NB4 (cell line): ENCODE results near the gene OR4C12.
"Not testable (repeated sequence)": the region's sequence is repeated elsewhere in the genome, so short reads cannot be mapped to it uniquely, and the experiment has no call there.

ENCODE experiments used
- DNase-seq: peaks from one replicate; pipeline ENCODE4 v3.0.0; 2010; ENCODE audit warnings: low read depth
- H3K4me3 ChIP-seq: one replicate; pipeline ENCODE4 v1.5.1; 2011; ENCODE audit warnings: mild to moderate bottlenecking, low read depth, low read length, moderate library complexity
- CTCF ChIP-seq: IDR thresholded peaks from one replicate; pipeline ENCODE4 v1.5.1; 2012; ENCODE audit warnings: low read depth, low read length
- MAX ChIP-seq: IDR thresholded peaks from 2 replicates; pipeline ENCODE4 v1.6.1; 2011; ENCODE audit warnings: low read depth, low read length
- MYC ChIP-seq: IDR thresholded peaks from 2 replicates; pipeline ENCODE4 v1.6.1; 2011; ENCODE audit warnings: low read depth, low read length
- POLR2A ChIP-seq: IDR thresholded peaks from 2 replicates; pipeline ENCODE4 v1.6.1; 2011; ENCODE audit warnings: mild to moderate bottlenecking; ENCODE audit not compliant: insufficient read length; ENCODE audit errors: extremely low read depth

OR4C12 gene

DNA sequence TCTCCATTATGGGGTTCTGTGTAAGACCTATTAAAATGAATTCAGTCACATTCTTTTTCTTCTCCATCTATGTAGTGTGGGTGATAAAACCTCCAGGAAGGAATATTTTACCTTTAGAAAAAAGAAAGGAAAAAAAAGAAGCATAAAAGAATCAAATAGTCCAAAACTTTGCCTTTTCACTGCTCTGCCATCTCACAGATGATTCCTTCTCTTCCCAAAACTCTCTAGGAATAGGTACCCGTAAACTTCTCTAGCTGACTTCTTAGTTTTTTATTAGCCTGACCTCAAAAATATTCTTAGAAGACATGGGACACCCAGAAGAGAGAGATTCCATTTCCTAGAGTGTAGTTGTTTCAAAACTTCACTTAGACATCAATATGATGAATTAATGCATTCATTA is at the start of gene OR4C12:
Gene OR4C12, minus strand, starts transcription at position 101 of the 400 bp plus-strand sequence. Its CDS starts 34 bp downstream, at position 67.
- not testable (repeated sequence) for H3K4me3 ChIP-seq

GRCh38 chr11:50030193-50030592 is 47.9 kb upstream of the OR4C12 start:
- TF ChIP-seq MYC (no peak), MAX (no peak), CTCF (no peak), POLR2A (no peak)
- no peak for DNase-seq
- H3K4me3 ChIP-seq: no peak overlapping the region

More for the DNA sequence above, at the start of gene OR4C12:
- DNase-seq: not testable (repeated sequence)

DNA sequence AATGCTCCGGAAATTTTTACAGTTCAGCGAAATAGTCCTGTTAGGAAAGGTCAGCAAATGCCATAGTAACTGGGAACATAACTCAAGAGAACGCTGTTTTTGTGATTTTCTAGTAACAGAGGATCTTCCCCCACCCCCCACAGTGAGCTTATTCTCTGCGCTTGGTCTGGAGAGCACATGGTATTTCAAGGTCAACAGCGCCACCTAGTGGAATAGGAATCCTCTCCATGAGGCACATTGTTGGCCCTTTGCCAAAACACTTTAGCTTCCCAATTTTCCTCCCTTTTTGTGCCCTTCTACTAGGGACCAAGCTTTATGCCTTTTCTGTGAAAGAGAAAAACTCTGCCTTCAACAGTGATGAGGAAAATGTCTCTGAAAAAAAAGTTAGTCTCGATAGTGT is 13.2 kb upstream of the OR4C12 start:
- DNase-seq: peak; percentile 78
- TF ChIP-seq MAX (peak; percentile 89), CTCF (peak; percentile 60), MYC (peak; percentile 80), POLR2A (no peak)
- H3K4me3 ChIP-seq: no peak overlapping the region

- H3K4me3 ChIP-seq, DNase-seq: not testable (repeated sequence)
These were observed 8.9 kb downstream of the OR4C12 start for GRCh38 chr11:49973439-49973838.

GRCh38 chr11:49952091-49952490 is 30.2 kb downstream of the OR4C12 start, which contains the start of gene OR4C13:
TSS of gene OR4C13 (plus strand) at chr11:49952391. CDS start at chr11:49952423, 32 bp downstream.
- DNase-seq: no peak
- H3K4me3 ChIP-seq: no peak within 1 kb of the TSS
- TF ChIP-seq CTCF: no peak
- TF ChIP-seq POLR2A: no peak
- TF ChIP-seq MAX: no peak
- TF ChIP-seq MYC: no peak

- not testable (repeated sequence) for H3K4me3 ChIP-seq, DNase-seq
These were observed 33.6 kb downstream of the OR4C12 start for GRCh38 chr11:49948701-49949100.
